Hindlimb muscle (tissue), 1 donor: ENCODE results near the gene TNFRSF4. TPM values are rescaled to one million over a fixed set of nuclear protein-coding genes. Genes with fewer than 3 reads are reported as not detected.

Source experiments
- DNase-seq: peaks from one replicate; pipeline ENCODE4 v3.0.0-alpha.2; 2013
- polyA plus RNA-seq: library from polyadenylated mRNA; unstranded; fragments of 120-200 nt; gene quantifications from one replicate; pipeline ENCODE4 v1.2.1, GENCODE V29; 2013; ENCODE audit not compliant: insufficient read length

The TNFRSF4 gene
- polyA plus RNA-seq, 1 donor: 3.2 TPM

DNA sequence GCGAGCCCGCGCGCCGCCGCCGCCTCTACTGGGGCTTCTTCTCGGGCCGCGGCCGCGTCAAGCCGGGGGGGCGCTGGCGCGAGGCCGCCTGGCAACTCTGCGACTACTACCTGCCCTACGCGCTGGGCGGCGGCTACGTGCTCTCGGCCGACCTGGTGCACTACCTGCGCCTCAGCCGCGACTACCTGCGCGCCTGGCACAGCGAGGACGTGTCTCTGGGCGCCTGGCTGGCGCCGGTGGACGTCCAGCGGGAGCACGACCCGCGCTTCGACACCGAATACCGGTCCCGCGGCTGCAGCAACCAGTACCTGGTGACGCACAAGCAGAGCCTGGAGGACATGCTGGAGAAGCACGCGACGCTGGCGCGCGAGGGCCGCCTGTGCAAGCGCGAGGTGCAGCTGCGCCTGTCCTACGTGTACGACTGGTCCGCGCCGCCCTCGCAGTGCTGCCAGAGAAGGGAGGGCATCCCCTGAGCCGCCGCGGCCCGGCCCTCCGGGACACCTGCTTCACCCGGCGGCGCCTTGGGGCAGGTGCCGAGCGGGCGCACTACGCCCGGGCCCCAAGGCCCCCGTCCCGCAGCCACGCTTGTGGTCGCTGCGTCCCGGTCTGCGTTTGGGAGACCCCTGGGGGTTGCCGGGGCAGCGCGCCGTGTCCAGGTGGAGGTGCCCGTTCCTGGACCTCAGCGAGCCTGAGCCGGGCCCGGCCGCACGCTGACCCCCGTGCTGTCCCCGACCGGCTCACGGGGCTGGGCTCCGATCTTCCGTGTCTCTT is 19.0 kb upstream of the TNFRSF4 start:
- no peak for DNase-seq

- DNase-seq: no peak
Measured at GRCh38 chr1:1232208-1232795, 18.3 kb upstream of the TNFRSF4 start, which contains the start of gene B3GALT6. Gene B3GALT6, plus strand, starts transcription at chr1:1232237. Its CDS starts 42 bp downstream, at chr1:1232279.

GRCh38 chr1:1231400-1232207 is 17.7 kb upstream of the TNFRSF4 start, which contains the start of gene SDF4:
Gene SDF4, minus strand, starts transcription at chr1:1232001. Its CDS starts 3,229 bp downstream, at chr1:1228772.
- DNase-seq: peak; percentile 98

DNA sequence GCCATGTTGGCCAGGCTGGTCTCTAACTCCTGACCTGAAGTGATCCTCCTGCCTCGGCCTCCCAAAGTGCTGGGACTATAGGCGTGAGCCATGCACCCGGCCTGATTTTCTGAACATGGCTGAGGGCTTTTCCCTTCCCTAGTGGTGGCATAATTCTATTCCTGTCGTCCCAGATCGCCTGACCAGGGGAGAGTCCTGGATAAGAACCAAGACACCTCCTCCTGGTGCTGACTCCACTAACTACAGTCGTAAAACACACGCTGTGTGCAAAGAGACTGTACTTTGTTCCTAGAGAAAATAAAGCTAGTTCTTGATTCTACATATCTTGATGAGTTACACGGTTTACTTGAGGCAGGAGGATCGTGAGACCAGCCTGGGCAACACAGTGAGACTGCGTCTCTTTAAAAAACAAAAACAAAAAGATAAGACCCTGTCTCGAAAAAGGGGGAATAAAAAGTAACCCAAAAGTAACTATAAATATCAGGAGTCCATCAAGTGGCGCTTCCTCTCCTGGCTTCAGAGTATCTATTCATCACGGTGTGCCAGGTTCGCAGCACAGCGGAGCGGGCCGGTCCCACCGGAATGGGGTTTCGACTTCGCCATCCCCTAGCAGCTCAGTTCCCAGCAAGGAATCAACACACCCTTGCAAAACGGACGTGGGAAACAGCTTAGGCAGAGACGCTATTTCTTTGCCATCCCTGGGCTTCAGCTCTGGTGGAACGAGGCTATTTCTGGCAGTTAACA is 16.9 kb upstream of the TNFRSF4 start:
- DNase-seq: no peak

GRCh38 chr1:1229770-1230169 is 15.8 kb upstream of the TNFRSF4 start:
- no peak for DNase-seq

GRCh38 chr1:1228596-1229321 is 14.8 kb upstream of the TNFRSF4 start:
- DNase-seq: no peak

DNA sequence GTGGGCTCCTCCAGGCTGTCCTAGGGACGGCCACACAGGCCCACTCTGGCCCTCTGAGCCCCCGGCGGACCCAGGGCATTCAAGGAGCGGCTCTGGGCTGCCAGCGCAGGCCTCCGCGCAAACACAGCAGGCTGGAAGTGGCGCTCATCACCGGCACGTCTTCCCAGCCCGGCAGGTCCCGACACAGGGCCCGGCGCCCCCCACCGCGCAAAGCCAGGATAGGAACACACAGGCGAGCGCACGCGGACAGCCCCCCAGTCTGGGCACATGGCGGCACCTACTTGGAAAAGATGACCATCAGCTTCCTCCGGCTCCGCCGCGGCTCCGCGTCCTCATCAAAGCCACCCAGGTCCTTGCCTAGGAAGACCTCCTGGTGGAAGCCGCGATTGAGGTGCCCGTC is 14.2 kb upstream of the TNFRSF4 start:
- DNase-seq: no peak

DNA sequence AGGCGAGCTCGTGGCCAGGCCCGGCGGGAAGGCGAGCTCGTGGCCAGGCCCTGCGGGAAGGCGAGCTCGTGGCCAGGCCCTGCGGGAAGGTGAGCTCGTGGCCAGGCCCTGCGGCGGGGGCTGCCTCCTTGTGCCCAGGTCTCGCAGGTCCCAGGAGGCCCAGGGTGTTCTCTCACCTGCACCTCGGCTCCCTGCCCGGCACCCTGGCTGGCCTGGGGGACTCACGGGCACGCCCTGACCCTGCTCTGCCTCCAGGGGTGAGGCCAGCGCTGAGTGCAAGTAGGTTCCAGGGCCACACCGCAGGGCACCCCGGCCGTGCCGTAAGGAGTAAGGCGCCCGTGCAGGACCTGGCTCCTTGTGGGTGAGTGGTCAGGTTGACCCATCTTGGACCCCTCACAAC is 13.4 kb upstream of the TNFRSF4 start:
- DNase-seq: no peak

- DNase-seq: no peak
Measured at GRCh38 chr1:1226566-1227362, 12.8 kb upstream of the TNFRSF4 start.

GRCh38 chr1:1225913-1226312 is 12.0 kb upstream of the TNFRSF4 start:
- DNase-seq: no peak

GRCh38 chr1:1225238-1225845 is 11.4 kb upstream of the TNFRSF4 start:
- no peak for DNase-seq

GRCh38 chr1:1223891-1224290 is 9.9 kb upstream of the TNFRSF4 start:
- DNase-seq: no peak

DNA sequence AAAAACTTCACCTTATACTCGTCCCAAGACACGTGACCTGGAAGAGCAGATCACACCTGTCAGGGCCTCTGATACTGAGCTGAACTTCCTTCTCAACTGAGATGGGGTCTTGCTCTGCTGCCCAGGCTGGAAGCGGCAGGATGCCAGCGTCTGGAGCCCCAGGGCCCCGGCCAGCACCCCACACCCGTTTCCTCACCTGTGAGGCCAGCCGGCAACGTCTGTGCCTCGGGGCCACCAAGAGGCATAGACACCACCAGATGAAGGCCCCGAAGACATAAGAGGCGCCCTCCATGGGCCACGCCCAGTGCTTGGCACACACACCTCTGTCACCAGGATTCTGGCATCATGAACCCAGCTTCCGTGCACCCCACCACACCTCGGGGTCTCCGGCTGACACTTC is 9.4 kb upstream of the TNFRSF4 start:
- DNase-seq: no peak

DNA sequence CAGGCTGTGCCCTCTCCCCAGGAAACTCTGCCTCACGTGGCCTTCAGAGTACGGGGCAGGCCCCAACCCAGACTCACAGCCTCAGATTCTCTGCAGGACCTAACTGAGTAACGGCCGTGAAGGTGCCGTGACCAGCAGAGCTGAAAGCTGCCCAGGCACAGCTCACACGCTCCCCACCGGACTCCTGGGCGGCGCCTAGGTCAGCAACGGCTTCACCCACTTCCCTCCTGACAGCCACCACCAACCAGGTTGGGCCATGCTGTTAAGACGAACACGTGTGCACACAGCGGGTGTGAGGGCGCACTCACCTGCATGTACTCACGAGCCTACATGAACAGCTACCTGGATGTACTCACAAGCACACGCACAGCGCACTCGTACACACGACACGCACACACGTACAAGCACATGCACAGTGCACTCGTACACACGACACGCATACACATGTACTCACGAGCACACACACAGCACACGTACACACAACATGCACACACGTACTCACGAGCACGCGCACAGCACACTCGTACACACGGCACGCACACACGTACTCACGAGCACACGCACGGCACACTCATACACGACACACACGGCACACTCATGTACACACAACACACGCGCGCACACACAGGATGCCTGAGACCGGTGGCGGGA is 8.7 kb upstream of the TNFRSF4 start:
- no peak for DNase-seq

DNA sequence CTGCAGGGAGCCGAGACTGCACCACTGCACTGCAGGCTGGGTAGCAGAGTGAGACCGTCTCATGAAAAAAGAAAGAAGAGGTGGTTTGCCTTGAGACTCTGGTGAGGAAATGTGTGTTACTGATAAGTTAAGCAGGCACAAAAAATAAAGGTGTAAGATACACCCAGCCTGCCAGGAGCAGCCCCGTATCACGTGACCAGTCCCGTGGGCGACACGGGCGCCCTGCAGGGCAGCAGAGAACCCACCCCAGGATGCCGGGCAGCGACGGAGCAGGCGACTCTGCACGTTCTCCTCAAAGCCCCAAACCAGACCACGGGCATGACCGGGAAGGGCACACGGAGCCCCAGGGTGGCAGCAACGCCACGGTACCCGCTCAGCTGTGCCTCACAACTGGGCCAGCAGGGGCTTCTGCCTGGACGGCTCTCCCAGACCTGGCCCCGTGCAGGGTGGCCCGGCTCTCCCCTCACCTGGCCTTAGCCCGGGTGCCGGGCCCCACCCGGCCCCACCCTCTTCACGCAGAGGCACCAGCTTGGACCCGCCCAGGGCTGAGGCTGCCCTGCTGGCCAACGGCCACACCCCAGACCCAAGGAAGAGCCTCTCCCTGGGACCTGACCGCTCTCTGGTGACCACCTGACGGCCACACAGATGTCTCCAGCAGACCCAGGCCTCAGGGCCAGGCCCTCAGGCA is 8.1 kb upstream of the TNFRSF4 start:
- DNase-seq: no peak

DNA sequence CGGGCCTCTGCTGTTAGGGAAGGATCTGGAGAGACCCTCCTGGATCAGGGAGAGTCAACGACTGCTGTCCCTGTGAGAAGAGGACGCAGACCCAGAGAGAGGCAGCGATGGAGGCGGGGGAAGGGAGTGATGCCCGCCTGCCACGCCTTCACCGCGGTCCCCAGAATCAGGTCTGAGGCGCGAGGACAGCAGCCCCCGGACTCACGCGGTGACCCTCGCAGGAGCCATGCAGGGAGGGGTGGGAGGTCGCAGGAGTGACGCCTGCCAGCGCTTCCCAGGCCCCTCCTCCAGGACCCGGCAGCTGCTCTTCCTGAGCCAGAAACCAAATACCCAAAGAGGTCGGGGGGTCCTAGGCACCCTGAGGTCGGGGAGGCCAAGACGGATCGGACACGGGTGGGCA is 6.2 kb upstream of the TNFRSF4 start:
- no peak for DNase-seq

DNA sequence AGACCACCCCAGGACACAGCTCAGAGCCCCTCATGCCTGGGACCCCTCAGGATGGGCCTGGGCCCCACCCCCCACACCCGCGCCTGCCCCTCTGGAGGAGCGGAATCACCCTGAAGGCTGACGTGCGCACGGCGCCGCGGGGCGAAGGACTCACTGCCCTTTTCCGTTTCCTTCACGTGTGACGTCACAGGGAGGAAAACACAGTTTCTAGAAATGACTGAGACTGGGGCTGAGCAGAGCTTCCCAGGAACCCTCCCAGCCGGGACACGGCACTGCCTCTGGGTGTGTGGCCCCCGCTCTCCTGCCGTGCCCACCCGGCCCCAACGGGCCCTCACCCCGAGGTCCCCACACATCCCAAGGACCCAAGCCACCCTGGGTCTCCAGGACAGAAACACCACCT is 5.4 kb upstream of the TNFRSF4 start:
- DNase-seq: no peak

DNA sequence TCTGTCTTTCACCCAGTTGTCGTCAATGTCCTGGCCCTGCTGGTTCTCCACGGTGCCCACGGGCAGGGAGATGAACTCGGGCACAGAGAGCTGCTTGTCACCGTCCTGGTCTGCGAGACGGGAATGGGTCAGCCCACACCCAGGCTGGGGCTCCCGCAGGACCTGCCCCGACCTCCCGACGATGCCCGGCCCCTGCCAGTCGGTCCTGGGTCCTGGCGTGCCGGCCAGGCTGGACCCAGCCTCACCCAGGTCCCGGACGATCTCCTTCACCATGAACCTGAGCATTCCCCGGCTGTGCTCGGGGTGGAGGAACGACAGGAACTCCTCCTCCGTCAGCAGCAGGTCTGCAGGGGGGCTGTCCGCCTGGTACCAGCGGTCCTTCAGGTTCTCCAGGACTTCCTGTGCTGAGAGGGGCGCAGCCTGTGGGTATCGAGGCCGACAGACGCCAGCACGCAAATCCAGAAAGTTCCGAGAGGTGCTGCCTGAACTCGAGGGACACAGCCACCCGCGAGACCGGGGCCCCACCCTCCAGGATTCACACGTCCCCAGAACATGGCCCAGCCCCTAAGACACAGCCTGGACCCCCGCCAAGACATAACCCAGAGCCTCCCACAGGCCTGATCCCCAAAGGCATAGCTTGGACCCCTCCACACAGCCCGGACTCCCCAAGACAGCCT is 4.7 kb upstream of the TNFRSF4 start:
- no peak for DNase-seq
